HG03097 (cell line): ENCODE data around the gene CARS1.

Experiments
- ATAC-seq: cut with Tn5 transposase; IDR thresholded peaks from one replicate; pipeline ENCODE4 v1.9.1; 2021; ENCODE audit not compliant: unreplicated experiment, low FRiP score

Gene CARS1

DNA sequence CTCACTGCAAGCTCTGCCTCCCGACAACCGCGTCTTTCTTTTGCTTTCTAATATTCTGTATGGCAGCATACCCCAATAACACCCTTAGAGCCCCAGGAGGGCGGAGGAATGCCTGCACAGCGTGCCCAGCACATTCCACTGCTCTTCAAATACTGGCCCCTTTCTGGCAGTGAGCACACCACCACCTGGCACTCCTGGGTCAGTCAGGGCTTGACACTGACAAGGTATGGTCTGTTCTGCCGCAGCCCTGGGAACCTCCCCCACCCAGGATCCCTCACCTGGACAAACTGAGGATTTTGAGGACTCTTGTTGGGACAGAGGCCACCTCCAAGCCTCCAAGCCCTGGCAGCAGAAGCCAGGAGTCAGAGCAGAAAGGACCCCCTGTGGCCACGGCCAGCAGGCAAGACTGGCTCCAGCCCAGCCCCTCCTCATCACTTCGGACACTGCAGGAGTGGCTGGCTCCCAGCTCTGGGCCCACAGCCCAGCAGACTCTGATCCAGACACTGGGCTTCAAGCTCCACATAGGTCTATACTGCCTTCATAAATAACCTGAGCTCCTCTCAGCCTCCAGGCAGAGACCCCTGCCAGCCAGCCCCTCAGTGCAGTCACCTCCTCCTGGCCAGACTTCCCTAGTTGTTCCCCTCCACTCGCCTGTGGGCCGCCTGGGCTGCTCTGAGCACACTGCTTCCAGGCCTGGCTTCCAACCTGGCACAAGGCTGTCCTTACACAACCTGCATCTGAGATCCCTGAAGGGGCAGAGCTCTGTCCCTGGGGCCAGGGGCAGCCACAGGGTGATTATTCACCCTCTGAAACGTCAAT, 14.5 kb downstream of the CARS1 start:
- ATAC-seq: no peak

DNA sequence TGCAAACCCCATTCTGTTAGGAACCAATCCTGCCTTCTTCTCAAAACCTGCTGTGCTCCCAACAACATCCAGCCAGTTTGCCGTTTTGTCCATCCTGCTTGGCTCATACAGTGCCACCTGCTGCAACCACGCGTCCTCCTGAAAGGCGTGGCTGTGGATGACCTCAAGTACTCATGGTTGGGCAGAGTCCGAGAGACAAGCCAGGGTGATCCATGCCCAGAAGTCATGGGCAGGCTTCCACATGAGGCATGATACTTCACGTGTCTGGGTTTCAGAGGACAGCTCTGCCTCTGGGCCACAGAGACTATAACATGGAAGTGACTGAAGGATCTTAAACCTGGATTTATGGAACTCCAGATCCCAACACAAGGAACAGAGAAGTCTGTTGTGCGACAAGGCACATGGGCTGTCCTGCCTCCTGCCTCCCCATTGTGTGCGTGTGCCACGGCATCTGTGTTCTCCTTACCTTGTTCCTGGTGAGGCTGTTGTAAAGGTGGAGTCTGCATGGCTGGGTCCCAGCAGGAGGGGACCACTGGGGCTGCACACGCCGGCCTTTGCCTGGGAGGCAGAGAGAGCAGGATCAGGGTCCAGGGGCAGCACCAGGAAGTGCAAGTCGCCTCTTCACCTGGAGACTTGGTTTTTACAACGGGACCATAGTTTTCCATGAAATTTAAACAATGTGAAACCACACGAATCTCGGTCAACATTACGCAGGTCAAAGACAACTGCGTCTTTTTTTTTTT, 15.4 kb downstream of the CARS1 start:
- no peak for ATAC-seq

DNA sequence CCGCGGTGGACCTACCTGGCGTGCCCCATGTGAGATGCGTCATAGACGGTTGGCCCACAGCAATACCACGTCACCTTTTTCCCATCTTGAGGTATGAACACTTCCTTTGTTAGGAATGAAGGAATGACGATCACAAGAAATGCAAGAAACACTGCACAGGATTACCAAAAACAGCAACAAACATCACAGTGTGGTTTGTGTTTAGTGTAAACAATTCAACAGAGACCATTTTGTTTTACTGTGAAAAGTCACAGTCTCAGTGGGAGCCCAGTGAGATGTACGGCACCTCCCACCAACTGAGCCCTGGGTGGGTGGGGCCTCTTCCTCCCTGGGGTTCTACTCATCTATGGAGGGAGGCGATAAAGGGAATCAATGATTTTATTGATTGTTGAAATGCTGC, 16.3 kb downstream of the CARS1 start:
- ATAC-seq: no peak

DNA sequence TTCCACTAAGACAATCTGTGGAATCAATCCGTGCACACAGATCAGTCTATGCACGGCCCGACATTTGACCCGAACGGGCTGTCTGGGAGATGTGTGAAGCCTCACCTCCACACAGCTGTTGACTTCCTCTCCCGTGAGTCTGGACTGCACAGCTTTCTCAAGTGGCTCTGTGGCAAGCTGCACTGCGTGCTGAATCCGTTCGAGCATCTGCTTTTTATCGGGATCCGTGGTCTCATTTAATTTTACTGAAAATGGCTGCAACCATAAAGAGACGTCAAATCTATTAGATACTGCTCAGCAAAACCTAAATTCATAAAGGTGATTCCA, 19.3 kb downstream of the CARS1 start:
- ATAC-seq: no peak

DNA sequence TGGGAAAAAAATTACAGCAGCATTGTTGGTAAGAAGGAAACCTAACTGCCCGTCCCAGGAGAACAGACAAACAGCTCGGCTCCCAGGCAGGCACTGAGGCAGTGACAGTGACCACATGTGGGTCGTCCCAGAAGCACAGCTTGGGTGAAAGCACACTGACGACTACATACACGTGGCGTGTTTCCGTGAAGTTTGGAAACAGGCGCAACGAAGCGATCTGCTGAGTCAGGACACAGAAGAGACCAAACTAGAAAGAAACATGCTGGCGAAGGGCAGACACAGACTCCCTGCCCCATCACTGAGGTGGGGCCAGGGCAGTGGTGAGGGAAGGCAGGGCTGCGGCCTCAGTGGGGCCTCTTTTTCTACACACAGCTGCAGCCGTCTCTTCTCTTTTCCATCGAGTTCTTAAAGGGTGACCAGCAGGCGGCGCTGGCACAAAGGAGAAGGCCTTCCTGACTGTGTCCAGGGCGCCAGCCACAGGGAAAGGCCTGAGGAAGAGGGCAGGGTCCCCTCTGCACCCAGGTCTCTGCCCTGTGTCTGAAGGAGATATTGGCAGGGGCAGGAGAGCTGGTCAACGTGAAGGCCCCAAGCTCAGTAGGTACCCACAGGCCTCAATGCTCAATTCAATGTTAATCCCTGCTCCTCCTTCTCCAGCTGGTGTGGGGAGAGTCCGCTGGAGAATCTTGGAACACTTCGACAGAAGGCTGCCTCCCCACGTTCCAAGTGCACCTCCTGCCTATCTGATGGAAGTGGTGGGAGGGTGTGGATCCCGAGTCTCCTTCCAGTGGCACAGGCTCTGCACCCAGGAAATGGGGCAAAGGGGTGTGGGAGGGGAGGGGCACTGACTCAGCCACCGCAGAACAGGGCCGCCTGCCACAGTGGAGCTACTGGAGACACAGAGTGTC, 19.9 kb downstream of the CARS1 start:
- no peak for ATAC-seq

DNA sequence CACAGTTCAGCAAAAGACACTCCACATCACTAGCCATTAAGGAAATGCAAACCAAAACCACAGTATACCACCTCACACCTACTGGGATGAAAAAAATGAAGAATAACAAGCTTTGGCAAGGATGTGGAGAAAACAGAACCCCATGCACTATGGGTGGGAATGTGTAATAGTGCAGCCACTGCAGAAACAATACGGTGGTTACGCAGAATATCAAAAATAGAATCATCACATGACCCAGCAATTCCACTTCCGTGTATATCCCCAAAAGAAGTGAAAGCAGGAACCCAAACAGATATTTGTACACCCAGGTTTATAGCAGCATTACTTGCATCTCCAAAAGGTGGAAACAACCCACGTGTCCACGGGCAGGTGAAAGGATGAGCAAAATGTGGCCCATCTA, 20.8 kb downstream of the CARS1 start:
- no peak for ATAC-seq

DNA sequence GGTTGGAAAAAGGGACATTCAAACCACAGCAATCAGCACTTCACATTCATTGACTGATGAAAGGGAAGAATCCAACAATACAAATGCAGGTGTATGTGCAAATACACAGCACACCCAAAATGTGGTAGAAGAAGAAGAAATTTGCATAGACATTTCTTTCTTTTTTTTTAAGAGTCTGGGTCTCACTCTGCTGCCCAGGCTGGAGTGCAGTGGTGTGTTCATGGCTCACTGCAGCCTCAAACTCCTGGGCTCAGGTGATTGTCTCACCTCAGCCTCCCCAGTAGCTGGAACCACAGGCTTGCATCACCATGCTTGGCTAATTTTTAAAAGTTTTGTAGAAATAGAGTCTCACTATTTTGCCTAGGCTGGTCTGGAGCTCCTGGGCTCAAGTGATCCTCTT, 21.9 kb downstream of the CARS1 start:
- no peak for ATAC-seq

DNA sequence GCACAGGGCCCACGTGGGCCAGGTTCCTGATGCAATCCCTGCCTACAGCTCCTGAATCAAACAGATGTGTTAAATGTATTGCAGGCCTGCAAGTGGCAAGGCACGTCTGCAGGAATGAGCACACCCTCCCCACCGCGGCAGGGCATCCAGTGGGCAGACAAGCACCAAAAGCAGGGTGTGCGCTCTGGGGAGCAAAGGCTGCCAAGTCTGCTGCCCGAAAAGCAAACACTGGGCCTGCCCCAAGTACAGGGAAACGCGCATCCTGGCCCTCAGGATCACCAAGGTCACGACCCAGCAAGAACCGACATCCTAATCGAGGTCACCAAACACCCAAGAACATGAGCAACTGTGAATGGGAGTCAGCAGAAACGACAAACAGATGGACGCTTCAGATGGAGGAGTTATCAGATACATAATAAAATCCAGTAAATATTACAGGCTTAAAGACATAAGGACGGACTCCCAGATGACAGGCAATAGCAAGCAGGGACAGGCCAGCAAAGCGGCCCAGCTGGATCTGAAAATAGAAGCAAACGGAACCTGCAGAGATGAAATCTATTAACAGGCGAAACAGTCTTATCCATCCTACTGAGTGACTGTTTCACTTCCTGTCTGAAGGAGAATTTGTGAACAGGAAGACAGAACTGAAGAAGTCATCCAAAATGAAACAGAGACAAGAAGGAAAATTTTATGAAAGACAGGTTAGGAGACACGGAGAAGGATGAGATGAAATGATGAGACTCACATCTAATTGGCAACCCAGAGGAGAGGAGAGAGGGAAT, 26.7 kb downstream of the CARS1 start:
- no peak for ATAC-seq

DNA sequence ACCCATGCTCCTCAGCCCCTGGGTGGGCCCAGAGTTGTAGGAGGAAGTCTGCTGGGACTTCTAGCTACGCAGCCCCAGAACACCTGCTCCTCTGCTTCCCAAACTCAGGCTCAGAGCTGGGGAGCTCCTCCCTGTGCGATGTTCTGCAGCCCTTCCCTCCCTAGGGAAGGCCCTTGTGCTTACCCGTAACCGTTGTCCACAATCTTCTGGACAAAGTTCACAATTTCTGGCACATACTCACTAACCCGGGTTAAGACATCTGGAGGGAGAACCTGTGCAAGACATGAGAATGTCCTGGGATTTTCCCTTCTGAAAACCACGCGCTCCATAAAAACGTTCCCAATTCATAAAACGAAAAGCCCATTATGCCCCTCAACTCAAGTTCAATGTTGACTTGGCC, 28.4 kb downstream of the CARS1 start:
- ATAC-seq: no peak

DNA sequence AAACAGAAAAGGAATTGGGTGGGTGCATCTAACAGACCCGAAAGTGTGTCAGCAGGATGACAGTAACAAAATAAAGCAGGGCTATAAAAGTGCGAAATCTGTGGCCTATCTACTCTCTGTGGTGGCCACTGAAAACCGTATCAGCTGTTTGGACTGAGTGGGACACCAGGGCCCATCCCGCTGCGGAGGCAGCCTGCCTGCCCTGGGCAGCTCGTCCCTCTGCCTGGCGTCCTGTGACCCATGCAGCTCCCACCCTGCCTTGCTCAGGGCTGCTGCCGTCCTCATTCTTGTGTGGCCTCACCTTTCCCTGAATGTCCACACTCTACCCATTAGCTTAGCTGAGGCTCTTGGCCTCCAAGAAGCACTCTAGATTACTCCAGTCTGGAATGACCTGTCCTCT, 30.4 kb downstream of the CARS1 start:
- no peak for ATAC-seq

DNA sequence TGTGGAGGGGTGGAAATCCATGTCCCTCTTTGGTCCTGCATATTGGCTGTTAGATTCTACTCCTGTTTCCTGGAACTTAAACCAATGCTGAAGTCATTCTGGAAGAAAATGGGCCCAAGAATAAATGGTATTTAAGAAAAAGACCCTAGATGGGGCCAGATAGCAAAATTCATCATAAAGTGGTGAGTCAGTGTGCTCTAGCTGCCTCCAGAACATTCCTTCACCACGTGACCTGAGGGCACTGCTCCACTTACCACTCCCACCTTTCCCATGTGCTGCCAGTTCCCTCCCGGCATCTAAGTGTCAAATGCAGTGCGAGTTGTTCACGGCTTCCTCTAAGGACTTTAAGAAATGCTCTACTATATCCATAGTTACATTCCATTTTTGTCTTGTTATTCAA, 34.2 kb downstream of the CARS1 start:
- no peak for ATAC-seq

DNA sequence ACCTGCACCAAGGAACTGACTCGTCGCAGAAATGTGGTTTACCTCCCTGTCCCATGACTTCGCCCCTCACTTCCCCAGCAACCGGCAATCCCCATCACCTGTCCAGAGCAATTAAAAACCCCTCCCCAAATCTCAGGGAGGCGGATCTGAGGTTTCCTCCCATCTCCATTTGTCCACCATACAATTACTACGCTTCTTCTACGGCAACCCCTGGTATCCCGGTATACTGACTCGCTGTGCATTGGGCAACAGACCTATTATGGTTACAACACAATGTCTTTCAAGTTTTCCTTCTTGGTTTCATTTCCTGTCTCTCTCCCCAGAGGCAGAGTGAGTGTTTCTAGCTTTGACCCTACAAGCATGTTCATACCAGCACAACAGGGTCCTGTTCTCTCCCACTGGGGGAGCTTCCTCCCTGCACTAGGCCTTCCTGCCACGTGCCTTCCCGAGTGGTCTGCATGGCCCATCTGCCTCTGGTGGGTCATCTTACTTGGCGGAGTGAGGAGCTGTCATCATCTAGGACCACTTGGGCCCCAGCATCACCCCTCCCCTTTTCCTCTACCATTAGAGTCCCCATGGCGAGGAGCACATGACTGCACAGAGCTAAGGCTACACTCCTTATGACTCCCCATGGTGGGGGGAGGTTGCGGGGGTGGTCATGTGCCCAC, 34.8 kb downstream of the CARS1 start:
- ATAC-seq: no peak

DNA sequence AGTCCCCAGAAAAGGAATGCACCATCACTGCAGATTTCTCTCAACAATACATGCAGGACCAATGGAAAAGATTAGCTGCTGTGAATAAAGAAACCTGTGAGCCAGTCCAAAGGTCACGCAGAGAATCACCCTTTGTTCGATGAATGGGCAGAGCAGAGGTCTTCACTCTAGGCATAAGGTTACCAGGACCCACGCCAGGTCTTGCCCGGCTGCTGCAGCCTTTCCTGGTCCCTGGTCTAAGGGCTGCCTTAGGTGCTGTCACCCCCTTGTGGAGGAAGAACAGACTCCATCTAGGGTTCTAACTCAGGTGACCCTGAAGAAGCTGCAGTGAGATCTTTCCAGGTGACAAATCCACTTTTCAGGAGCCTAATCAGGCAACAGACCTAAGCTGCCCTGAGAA, 36.1 kb downstream of the CARS1 start:
- no peak for ATAC-seq

DNA sequence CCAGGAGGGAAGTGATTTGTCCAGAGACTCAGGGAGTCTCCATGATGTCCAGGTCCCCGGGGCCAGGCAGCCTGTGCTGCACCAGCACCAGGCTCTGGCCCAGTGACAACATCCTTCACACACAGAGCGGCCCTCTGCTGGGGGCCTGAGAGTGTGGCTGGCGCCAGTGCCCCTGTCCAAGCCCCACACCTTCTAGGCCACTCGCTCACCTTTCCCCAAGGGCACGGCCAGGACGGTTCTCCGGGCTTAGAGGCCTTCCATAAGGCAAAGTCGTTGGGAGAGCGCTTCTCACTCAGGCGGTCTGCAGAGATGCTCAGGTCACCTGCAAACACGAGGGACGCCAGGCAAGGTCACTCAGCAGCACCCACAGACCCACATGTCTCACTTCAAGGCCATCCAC, 37.2 kb downstream of the CARS1 start:
- ATAC-seq: no peak

DNA sequence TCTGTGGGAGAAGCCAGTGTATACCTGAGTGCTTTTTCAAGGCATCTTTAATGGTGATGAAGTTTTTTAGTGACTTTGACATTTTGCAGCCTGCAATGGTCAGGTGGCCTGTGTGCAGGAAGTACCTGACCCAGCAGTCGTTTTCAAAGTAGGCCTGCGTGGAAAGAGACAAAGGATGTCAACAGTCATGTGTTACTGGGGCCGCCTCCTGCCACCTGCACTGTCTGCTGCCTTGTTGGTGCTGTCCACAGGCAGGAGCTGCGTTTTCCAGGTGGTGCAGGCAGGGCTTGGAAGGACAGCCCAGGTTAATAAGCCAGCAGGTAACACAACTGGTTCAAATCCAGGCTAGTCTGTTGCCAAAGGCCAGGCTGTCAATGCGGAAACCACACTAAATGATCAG, 38.6 kb downstream of the CARS1 start:
- no peak for ATAC-seq

DNA sequence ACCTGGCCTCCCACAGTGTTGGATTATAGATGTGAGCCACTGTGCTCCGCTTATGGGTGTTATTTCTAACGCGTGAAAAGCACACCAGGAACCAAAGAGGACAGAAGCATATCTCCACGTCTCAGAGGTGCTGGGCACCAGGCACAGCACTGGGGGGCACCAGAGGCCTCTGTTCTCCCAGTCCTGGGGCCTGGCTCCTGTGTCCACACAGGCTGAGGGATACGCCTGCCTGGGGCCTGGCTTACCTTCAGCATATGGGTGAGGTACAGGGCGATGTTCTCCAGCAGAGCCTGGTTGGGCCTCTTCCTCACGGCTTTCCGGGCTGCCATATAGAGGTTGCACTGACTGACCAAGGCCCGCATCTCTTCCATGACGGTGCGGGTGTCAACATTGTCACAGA, 40.4 kb downstream of the CARS1 start:
- no peak for ATAC-seq

DNA sequence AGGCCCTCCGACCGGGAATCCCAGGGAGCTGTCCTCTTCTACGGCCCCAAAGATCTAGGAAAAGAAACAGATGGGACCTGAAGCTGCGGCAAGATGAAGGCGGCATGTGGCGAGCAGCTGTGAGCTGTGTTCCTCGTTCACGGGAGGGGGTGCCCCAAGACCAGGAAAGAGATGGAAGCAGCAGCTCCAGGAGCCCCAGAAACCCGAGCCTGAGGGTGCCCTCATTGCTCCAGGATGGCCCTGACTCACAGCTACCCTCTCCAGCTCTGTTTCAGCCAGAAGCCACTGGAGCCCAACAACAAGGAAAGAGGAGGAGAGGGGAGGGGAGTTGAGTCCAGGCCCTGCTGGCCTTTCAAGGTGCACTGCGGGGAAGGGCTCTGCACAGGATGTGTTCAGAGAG, 41.4 kb downstream of the CARS1 start:
- ATAC-seq: no peak

DNA sequence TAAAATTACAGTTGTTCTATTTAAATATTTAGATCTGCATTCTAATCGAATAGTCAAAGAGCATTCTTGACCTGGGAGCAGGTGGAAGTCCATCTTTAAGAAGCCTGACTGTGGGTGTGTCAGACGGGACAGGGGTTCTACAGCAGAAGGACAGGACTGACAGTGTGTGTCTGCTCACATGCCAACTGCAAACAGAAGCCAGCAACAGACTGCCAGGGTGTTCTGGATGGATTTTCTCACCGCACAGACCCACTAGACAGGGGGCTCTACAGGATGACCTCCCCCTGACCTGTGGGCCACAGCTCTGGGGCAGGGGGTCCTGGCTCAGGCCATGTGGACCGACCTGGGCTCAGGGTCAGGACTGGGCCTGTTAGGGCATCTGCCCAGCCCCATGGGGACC, 42.3 kb downstream of the CARS1 start:
- ATAC-seq: no peak

DNA sequence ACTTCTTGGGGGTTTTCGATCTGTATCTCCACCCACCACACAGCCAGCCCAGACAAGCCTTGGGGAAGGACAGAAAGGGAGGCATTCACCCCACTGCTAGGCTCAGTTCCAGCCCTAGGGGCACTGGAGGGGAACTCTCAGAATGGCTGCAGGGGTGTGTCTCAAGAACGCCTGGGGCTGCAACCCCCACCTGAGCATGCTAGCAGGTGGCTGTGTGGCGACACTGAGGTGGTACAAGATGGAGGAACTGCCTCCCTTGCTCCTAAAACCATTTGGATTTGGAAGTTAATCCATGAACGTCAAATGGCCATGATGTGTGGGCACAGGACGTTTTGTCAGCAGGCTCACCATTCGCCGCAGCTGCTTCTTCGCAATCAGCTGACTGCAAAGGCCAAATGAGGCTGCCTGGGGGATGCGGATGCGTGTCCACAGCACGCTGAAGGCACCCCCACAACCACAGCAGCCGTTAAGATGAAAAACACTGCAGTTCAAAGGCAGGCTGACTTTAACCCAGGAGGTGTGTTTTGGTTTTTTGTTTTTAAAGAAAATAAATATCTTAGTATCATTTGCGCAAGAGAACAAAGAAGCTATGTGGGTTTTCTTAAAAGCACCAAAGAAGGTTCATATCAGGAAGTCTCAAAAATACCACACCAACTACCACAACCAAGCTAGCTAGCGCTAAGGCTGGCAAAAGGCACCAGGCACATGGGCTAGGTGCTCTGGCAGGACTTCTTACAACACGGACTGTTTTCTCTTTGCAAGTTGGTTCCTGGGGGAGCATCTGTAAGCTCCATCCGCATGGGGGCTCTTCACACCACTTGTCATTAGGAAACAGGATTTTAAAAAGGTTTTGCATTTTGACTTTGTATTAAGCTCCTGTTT, 42.9 kb downstream of the CARS1 start:
- ATAC-seq: no peak
